ENCODE results near the gene CSF3. TPM values are rescaled to one million over a fixed set of nuclear protein-coding genes. Genes with fewer than 3 reads are reported as not detected.

CSF3 gene
- total and polyA plus RNA-seq, 5 experiments from 2014 or later: not detected

- Mint-ChIP-seq H3K9me3 (no peaks in the 10 kb centered on the region), H3K36me3 (peaks cover 0 to 2% (median 0%) of the 10 kb centered on the region in 3 donors), H3K27ac (no peak overlapping the region), H3K4me1 (peaks cover 12 to 27% (median 24%) of the 10 kb centered on the region in 4 donors), H3K27me3 (peaks cover 0 to 2% (median 0%) of the 10 kb centered on the region in 5 donors), H3K4me3 (no peak overlapping the region)
- no peak for DNase-seq
- POLR2A ChIA-PET: interaction anchor here (0.6 to 1.6 kb wide), 4 partner anchors 9 to 54 kb away, joined by 3 to 5 read pairs (median 4); no protein-coding TSS in a partner anchor
- ATAC-seq: no peak
Measured at GRCh38 chr17:40058865-40059264, 43.6 kb downstream of the CSF3 start.

- Mint-ChIP-seq H3K27ac (peak overlapping the region in 1 of 10 donors; percentile 38), H3K36me3 (no peaks in the 10 kb centered on the region), H3K9me3 (no peaks in the 10 kb centered on the region), H3K4me1 (peaks cover 18 to 28% (median 25%) of the 10 kb centered on the region in 4 donors), H3K4me3 (peak overlapping the region in 3 of 10 donors; percentile 11 to 45 (median 26)), H3K27me3 (peaks cover 0 to 2% (median 0%) of the 10 kb centered on the region in 5 donors)
- no peak for DNase-seq
- POLR2A ChIA-PET: interaction anchor here (0.6 to 1.9 kb wide), 7 partner anchors 10 to 80 kb away, joined by 3 to 5 read pairs (median 4); partner anchors contain the start of gene CASC3
- ATAC-seq: no peak
Measured at GRCh38 chr17:40059729-40060475, 44.7 kb downstream of the CSF3 start.

DNA sequence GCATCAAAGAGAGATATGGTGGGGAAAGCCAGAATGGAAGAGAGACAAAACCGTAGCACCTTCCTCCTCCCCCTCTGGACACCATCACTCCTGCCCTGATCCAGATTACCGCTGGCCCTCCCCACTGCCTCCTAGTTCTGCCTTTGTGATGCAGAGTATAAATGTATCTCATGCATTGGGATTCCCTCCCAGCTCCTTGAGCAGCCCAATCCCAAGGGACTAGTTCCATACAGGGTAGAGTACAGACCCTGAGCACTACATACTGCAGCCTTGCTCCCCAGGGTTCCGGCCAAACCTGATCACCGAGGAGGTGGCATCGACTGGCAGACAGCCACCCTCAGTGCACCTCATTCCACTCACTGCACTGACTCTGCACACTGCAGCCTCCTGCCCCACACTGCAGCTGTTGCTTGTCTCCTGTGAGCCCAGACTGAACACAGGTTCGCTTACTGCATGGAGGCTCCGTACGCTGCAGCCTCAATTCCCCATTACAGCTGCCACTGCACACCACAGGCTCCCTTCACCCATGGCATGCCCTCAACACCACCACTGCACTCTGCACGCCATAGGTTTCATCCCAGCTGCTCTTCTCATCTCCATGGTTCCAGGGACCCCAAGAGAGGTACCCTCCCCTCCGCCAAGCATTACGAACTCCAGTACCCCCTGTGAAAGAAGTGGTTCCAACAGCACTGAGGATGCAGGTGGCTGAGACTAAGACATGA is 45.8 kb downstream of the CSF3 start:
- H3K36me3 Mint-ChIP-seq: no peaks in the 10 kb centered on the region
- no peak for ATAC-seq
- H3K9me3 Mint-ChIP-seq: no peaks in the 10 kb centered on the region
- peaks cover 0 to 2% (median 0%) of the 10 kb centered on the region in 5 donors for H3K27me3 Mint-ChIP-seq
- POLR2A ChIA-PET: interaction anchor here (1.5 to 17.1 kb wide), 5 partner anchors 10 to 48 kb away, joined by 3 to 260 read pairs (median 79); partner anchors contain the start of gene NR1D1
- H3K4me1 Mint-ChIP-seq: peaks cover 25 to 38% (median 33%) of the 10 kb centered on the region in 4 donors
- H3K27ac Mint-ChIP-seq: peak overlapping the region in 7 of 10 donors; percentile 14 to 92 (median 62)
- no peak for DNase-seq
- H3K4me3 Mint-ChIP-seq: peak overlapping the region in 9 of 10 donors; percentile 30 to 94 (median 86)

- POLR2A ChIA-PET: interaction anchor here (0.6 to 17.1 kb wide), 7 partner anchors 14 to 88 kb away, joined by 3 to 260 read pairs (median 4); partner anchors contain the start of gene NR1D1
Measured at GRCh38 chr17:40061609-40062038, 46.4 kb downstream of the CSF3 start.

GRCh38 chr17:40062329-40063186 is 47.3 kb downstream of the CSF3 start, which contains the start of gene THRA:
THRA (plus strand) TSS chr17:40062965; CDS start chr17:40074489, 11,524 bp downstream.
- peak within 1 kb of the TSS; percentile 88 to 99 (median 92) for H3K4me3 Mint-ChIP-seq
- H3K27me3 Mint-ChIP-seq: no peaks in the 10 kb centered on the region
- H3K9me3 Mint-ChIP-seq: no peaks in the 10 kb centered on the region
- peak; percentile 60 to 80 (median 72) for DNase-seq
- peaks cover 36 to 53% (median 48%) of the 10 kb centered on the region in 4 donors for H3K4me1 Mint-ChIP-seq
- H3K27ac Mint-ChIP-seq: peak within 1 kb of the TSS; percentile 88 to 96 (median 92)
- POLR2A ChIA-PET: interaction anchor here (0.5 to 17.1 kb wide), 13 partner anchors 8 to 402 kb away, joined by 3 to 260 read pairs (median 5); partner anchors contain the start of genes CASC3, MED24 and NR1D1
- H3K36me3 Mint-ChIP-seq: no peaks in the 10 kb centered on the region
- peak; percentile 85 to 86 for ATAC-seq

More at GRCh38 chr17:40061609-40062038, 46.4 kb downstream of the CSF3 start:
- Mint-ChIP-seq H3K36me3 (no peaks in the 10 kb centered on the region), H3K4me1 (peaks cover 28 to 44% (median 39%) of the 10 kb centered on the region in 4 donors), H3K4me3 (peak overlapping the region; percentile 82 to 94 (median 86)), H3K27me3 (peaks cover 0 to 2% (median 0%) of the 10 kb centered on the region in 5 donors), H3K9me3 (no peaks in the 10 kb centered on the region), H3K27ac (peak overlapping the region; percentile 79 to 95 (median 90))
- DNase-seq (no peak), ATAC-seq (no peak)

DNA sequence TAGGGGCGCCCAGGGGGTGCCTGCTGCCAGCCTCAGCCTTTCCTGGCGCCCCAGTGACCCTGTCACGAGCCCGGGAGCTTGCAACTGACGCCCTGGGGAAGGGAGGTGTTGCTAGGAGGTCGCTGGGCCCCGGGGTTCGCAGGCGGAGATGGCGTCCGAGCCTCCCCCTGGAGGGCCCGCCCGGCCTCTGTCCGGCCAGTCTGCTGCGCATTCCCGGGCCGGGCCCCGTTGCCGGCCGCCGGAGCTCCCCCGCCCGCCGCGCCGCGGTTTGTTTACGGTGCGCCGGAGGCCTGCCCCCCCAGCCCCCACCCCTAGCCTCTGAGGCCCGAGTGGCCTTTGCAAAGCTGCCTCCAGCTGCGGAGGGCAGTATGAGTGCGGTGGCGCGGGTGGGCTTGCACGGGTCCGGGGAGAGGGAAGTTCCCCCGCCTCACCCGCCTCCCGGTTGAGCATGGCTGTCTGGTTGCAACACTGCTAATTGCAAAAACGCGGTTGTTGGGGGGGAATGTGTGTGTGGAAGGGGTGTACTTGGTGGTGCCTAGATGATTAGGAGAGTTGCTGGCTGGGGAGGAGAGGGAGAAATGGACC is 48.0 kb downstream of the CSF3 start:
- H3K4me3 Mint-ChIP-seq: peak overlapping the region; percentile 88 to 99 (median 92)
- ATAC-seq (peak; percentile 12 to 26), DNase-seq (peak in 7 of 10 donors; percentile 18 to 62 (median 28))
- H3K27ac Mint-ChIP-seq: peak overlapping the region; percentile 48 to 96 (median 88)
- H3K4me1 Mint-ChIP-seq: peaks cover 41 to 60% (median 55%) of the 10 kb centered on the region in 4 donors
- POLR2A ChIA-PET: interaction anchor here (0.6 to 17.1 kb wide), 12 partner anchors 9 to 403 kb away, joined by 3 to 260 read pairs (median 6); partner anchors contain the start of genes CASC3, MED24 and NR1D1
- no peaks in the 10 kb centered on the region for H3K36me3 Mint-ChIP-seq
- no peaks in the 10 kb centered on the region for H3K9me3 Mint-ChIP-seq
- no peaks in the 10 kb centered on the region for H3K27me3 Mint-ChIP-seq

- ATAC-seq: peak; percentile 10 to 13
- Mint-ChIP-seq H3K9me3 (no peaks in the 10 kb centered on the region), H3K27me3 (no peaks in the 10 kb centered on the region), H3K36me3 (no peaks in the 10 kb centered on the region), H3K4me3 (peak overlapping the region; percentile 88 to 99 (median 92)), H3K27ac (peak overlapping the region; percentile 48 to 96 (median 88)), H3K4me1 (peaks cover 48 to 67% (median 62%) of the 10 kb centered on the region in 4 donors)
- POLR2A ChIA-PET: interaction anchor here (0.8 to 17.1 kb wide), 11 partner anchors 9 to 404 kb away, joined by 3 to 260 read pairs (median 6); partner anchors contain the start of genes CASC3, MED24 and NR1D1
- peak in 1 of 10 donors; percentile 28 for DNase-seq
Measured at GRCh38 chr17:40063901-40064531, 48.8 kb downstream of the CSF3 start.

GRCh38 chr17:40064971-40065768 is 49.9 kb downstream of the CSF3 start:
- Mint-ChIP-seq H3K27me3 (no peaks in the 10 kb centered on the region), H3K36me3 (no peaks in the 10 kb centered on the region), H3K4me1 (peaks cover 59 to 79% (median 74%) of the 10 kb centered on the region in 4 donors), H3K9me3 (no peaks in the 10 kb centered on the region), H3K4me3 (peak overlapping the region; percentile 88 to 99 (median 92)), H3K27ac (peak overlapping the region; percentile 61 to 96 (median 88))
- ATAC-seq: no peak
- no peak for DNase-seq
- POLR2A ChIA-PET: interaction anchor here (1.1 to 17.1 kb wide), 7 partner anchors 10 to 75 kb away, joined by 3 to 260 read pairs (median 34); partner anchors contain the start of genes CASC3, MED24 and NR1D1

GRCh38 chr17:40065769-40066510 is 50.7 kb downstream of the CSF3 start:
- Mint-ChIP-seq H3K4me3 (peak overlapping the region in 9 of 10 donors; percentile 12 to 94 (median 62)), H3K27ac (peak overlapping the region; percentile 61 to 96 (median 94)), H3K36me3 (no peaks in the 10 kb centered on the region), H3K9me3 (no peaks in the 10 kb centered on the region), H3K27me3 (no peaks in the 10 kb centered on the region), H3K4me1 (peaks cover 63 to 87% (median 82%) of the 10 kb centered on the region in 4 donors)
- no peak for ATAC-seq
- POLR2A ChIA-PET: interaction anchor here (0.6 to 17.1 kb wide), 8 partner anchors 9 to 74 kb away, joined by 3 to 260 read pairs (median 26); partner anchors contain the start of genes CASC3, MED24 and NR1D1
- DNase-seq: no peak

Measured in naive thymus-derived CD8-positive, alpha-beta T cell (primary cell).